Cardiac muscle cell (in vitro differentiated cells and primary cell): ENCODE data around the gene FOSB. TPM values are rescaled to one million over a fixed set of nuclear protein-coding genes. Genes with fewer than 3 reads are reported as not detected.

Experiments
- DNase-seq, 2 donors: peaks; one replicate each; pipeline versions ENCODE4 v3.0.0 to v3.0.0-alpha.2; 2010 to 2017; ENCODE audit warnings: low read depth in 1 of 2, low spot score in 1 of 2
- H3K27ac ChIP-seq: fragments of 200-600 bp; sonication (generic); 2 replicates; pipeline ENCODE4 v1.5.1; 2016
- H3K27me3 ChIP-seq: fragments of 200-600 bp; sonication (generic); 2 replicates; pipeline ENCODE4 v1.6.0; 2016; ENCODE audit warnings: control low read depth
- H3K36me3 ChIP-seq: fragments of 200-600 bp; sonication (generic); 2 replicates; pipeline ENCODE4 v1.5.1; 2016; ENCODE audit warnings: control low read depth
- H3K4me1 ChIP-seq: fragments of 200-600 bp; sonication (generic); 2 replicates; pipeline ENCODE4 v1.8.1; 2017; ENCODE audit warnings: low read depth, mild to moderate bottlenecking, mixed run types
- H3K4me3 ChIP-seq: fragments of 200-600 bp; sonication (generic); 2 replicates; pipeline ENCODE4 v1.5.1; 2016; ENCODE audit warnings: mild to moderate bottlenecking
- H3K9me3 ChIP-seq: fragments of 200-600 bp; sonication (generic); 2 replicates; pipeline ENCODE4 v1.5.1; 2017; ENCODE audit warnings: low read depth, mild to moderate bottlenecking, control low read depth
- CTCF ChIP-seq: IDR thresholded peaks from 2 replicates; pipeline ENCODE4 v1.5.1; 2012; ENCODE audit warnings: low read depth, mild to moderate bottlenecking, low read length
- polyA plus RNA-seq: library from polyadenylated mRNA; unstranded; fragments of >200 nt; fragmentation: Nextera tagmentation; extraction: Ambion mirVana; gene quantifications from 2 replicates; pipeline ENCODE4 v1.2.1, GENCODE V29; 2016
- total RNA-seq: library from RNA; depleted of rRNA; stranded (reverse); fragments of >200 nt; gene quantifications from 2 replicates; pipeline ENCODE4 v1.2.3, GENCODE V29; 2016

Gene FOSB
- total and polyA plus RNA-seq, 2 experiments from 2014 or later, result 1.7 to 4.5 TPM

- Histone ChIP-seq H3K36me3 (peaks cover 20% of the 10 kb centered on the region), H3K9me3 (no peaks in the 10 kb centered on the region), H3K4me1 (peaks cover 11% of the 10 kb centered on the region)
Measured at GRCh38 chr19:45420871-45421270, 46.9 kb upstream of the FOSB start.

GRCh38 chr19:45421947-45422498 lies 45.8 kb upstream of the FOSB start:
- TF ChIP-seq CTCF, result no peak
- Histone ChIP-seq H3K9me3 (no peaks in the 10 kb centered on the region), H3K4me3 (no peak overlapping the region), H3K36me3 (peaks cover 18% of the 10 kb centered on the region), H3K4me1 (peaks cover 11% of the 10 kb centered on the region), H3K27me3 (no peaks in the 10 kb centered on the region), H3K27ac (peak overlapping the region; percentile 4)
- DNase-seq, result no peak

More at GRCh38 chr19:45420871-45421270, 46.9 kb upstream of the FOSB start:
- Histone ChIP-seq H3K27ac (no peak overlapping the region), H3K27me3 (no peaks in the 10 kb centered on the region), H3K4me3 (no peak overlapping the region)
- DNase-seq, result no peak
- no peak for TF ChIP-seq CTCF

- Histone ChIP-seq H3K27ac (peak overlapping the region; percentile 86), H3K9me3 (no peaks in the 10 kb centered on the region), H3K27me3 (no peaks in the 10 kb centered on the region), H3K4me1 (peaks cover 11% of the 10 kb centered on the region), H3K36me3 (peaks cover 8% of the 10 kb centered on the region), H3K4me3 (peak overlapping the region; percentile 53)
- no peak for TF ChIP-seq CTCF
- DNase-seq, result no peak
Measured at GRCh38 chr19:45423033-45423588, 44.7 kb upstream of the FOSB start.

GRCh38 chr19:45423589-45424190 lies 44.1 kb upstream of the FOSB start, which contains the start of gene ERCC1:
TSS of gene ERCC1 (minus strand) at chr19:45423917. CDS start at chr19:45423374, 543 bp downstream.
- Histone ChIP-seq H3K36me3 (peaks cover 8% of the 10 kb centered on the region), H3K27ac (peak within 1 kb of the TSS; percentile 86), H3K9me3 (no peaks in the 10 kb centered on the region), H3K27me3 (no peaks in the 10 kb centered on the region), H3K4me1 (peaks cover 11% of the 10 kb centered on the region), H3K4me3 (peak within 1 kb of the TSS; percentile 53)
- DNase-seq, result peak; percentile 97 to 99
- TF ChIP-seq CTCF, result no peak

- H3K4me3 ChIP-seq, result peak overlapping the region; percentile 53
- peak in 1 of 2 donors; percentile 92 for DNase-seq
- H3K27me3 ChIP-seq, result no peaks in the 10 kb centered on the region
- H3K4me1 ChIP-seq, result peaks cover 15% of the 10 kb centered on the region
- no peaks in the 10 kb centered on the region for H3K9me3 ChIP-seq
- TF ChIP-seq CTCF, result no peak
- peak overlapping the region; percentile 86 for H3K27ac ChIP-seq
- peaks cover 5% of the 10 kb centered on the region for H3K36me3 ChIP-seq
Measured at GRCh38 chr19:45424191-45425058, 43.4 kb upstream of the FOSB start.
